Neuron (in vitro differentiated cells): ENCODE measurements around the gene KCNJ16.
"Not testable (repeated sequence)": the region's sequence is repeated elsewhere in the genome, so short reads cannot be mapped to it uniquely, and the experiment has no call there.

Experiments
- H2AFZ ChIP-seq: one replicate; pipeline ENCODE4 v1.6.1; 2013; ENCODE audit warnings: low read depth, mild to moderate bottlenecking, inconsistent platforms, low read length, moderate library complexity
- H3K27me3 ChIP-seq: one replicate; pipeline ENCODE4 v1.6.1; 2013; ENCODE audit warnings: low read length; ENCODE audit not compliant: insufficient read depth
- H3K36me3 ChIP-seq: one replicate; pipeline ENCODE4 v1.6.1; 2013; ENCODE audit warnings: low read length; ENCODE audit not compliant: insufficient read depth
- H3K4me1 ChIP-seq: one replicate; pipeline ENCODE4 v1.6.1; 2013; ENCODE audit warnings: low read length; ENCODE audit not compliant: insufficient read depth
- H3K4me3 ChIP-seq: 2 replicates; pipeline ENCODE4 v1.5.1; 2013; ENCODE audit warnings: mild to moderate bottlenecking, low read length, moderate library complexity
- H3K9me3 ChIP-seq: one replicate; pipeline ENCODE4 v1.6.1; 2013; ENCODE audit warnings: low read length

The KCNJ16 gene

DNA sequence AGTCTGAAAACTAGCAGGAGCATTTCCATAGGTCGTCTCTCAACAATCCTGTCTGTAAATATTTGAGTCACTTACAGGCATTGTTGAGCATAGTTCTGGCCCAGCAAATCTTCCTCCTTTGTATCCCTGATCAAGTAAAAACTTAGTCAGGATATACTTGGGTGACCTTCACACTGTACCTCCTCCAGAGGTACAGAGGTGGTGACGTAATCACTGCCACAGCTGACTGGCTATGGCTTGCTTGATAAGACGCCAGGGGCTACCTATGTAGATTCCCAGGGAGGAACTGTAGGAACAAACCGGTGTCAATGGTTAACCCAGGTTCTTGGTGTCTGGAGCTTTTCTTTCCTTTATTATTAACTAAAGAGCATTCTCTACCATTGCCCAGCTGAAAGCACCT lies at the start of gene KCNJ16:
TSS of gene KCNJ16 (plus strand) at position 270 of the 400 bp plus-strand sequence. CDS start 56,863 bp downstream, outside the sequence.
- Histone ChIP-seq H3K9me3 (no peaks in the 10 kb centered on the region), H3K4me1 (no peaks in the 10 kb centered on the region), H2AFZ (no peak within 1 kb of the TSS), H3K36me3 (no peaks in the 10 kb centered on the region), H3K4me3 (no peak within 1 kb of the TSS), H3K27me3 (no peaks in the 10 kb centered on the region)

DNA sequence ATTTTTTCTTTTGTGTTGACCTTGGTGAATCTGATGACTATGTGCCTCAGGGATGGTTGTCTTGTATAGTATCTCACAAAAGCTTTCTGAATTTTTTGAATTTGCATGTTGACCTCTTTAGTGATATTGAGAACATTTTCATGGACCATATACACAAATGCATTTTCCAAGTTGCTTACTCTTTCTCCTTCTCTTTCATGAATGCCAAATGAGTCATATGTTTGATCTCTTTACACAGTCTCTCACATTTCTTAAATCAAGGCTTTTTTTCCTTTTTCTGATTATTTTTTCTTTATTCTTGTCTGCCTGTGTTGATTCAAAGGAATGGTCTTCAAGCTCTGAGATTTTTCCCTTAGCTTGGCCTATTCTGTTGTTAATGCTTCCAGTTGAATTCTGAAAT lies 46.6 kb upstream of the KCNJ16 start:
- Histone ChIP-seq H3K9me3 (no peaks in the 10 kb centered on the region), H3K4me1 (peaks cover 13% of the 10 kb centered on the region), H3K4me3 (no peak overlapping the region), H3K36me3 (no peaks in the 10 kb centered on the region), H3K27me3 (no peaks in the 10 kb centered on the region), H2AFZ (no peak overlapping the region)

DNA sequence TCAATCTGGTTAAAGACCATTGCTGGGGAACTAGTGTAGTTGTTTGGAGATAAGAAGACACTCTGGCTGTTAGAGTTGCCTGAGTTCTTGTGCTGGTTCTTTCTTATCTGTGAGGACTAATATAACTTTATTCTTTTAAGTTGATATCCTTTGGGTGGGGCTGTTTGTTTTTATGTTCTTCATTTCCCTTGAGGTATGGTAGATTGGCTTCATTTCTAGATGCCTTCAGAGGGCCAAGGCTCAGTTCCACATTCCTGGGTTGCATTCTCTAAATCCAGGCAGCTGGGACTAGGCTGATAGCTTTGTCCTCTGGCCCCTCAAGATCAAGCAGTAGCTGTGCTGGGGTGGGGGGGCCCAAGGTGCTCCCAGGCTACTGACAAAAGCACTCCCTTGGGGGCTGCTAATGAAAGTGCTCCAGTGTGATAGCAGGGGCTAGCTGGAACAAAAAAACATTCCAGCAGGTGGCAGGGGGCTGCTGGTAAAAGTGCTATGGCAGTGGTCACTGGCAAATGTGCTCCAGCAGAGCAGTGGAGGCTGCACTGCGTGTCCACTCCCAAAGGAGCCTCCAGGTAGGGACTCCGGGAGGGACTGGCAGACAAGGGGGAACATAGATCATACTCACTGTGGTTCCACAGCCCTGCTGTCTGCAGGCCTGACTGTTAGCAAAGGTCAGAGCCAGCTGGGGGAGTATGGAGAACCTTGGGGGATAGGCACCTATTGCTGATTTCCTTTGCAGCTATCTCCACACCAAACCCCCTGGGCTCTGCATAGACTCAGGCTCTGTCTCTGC lies 45.9 kb upstream of the KCNJ16 start:
- H3K9me3 ChIP-seq, result no peaks in the 10 kb centered on the region
- no peak overlapping the region for H3K4me3 ChIP-seq
- H2AFZ ChIP-seq, result no peak overlapping the region
- H3K27me3 ChIP-seq, result no peaks in the 10 kb centered on the region
- H3K4me1 ChIP-seq, result peaks cover 13% of the 10 kb centered on the region
- no peaks in the 10 kb centered on the region for H3K36me3 ChIP-seq

DNA sequence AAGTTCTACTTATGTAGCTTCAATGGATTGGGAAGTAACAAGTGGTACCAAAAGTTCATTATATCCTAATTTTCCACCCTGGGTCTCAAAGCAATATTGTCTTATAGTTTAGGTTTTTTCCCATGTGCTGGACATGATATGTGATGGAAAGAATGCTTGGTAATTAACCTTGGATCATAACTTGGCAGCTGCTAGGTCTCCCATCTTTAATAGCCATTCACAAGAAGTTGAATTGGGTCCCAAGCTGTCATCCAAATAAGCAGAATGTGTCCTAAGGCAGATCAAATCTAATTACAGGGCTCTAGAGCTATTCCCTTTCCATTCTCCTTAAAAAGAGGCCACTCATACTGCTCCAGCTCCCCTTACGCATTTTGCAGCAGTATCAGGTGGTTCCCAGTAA lies 44.7 kb upstream of the KCNJ16 start:
- Histone ChIP-seq H3K4me3 (no peak overlapping the region), H3K4me1 (peaks cover 13% of the 10 kb centered on the region), H3K9me3 (no peaks in the 10 kb centered on the region), H3K27me3 (no peaks in the 10 kb centered on the region), H2AFZ (no peak overlapping the region), H3K36me3 (no peaks in the 10 kb centered on the region)

DNA sequence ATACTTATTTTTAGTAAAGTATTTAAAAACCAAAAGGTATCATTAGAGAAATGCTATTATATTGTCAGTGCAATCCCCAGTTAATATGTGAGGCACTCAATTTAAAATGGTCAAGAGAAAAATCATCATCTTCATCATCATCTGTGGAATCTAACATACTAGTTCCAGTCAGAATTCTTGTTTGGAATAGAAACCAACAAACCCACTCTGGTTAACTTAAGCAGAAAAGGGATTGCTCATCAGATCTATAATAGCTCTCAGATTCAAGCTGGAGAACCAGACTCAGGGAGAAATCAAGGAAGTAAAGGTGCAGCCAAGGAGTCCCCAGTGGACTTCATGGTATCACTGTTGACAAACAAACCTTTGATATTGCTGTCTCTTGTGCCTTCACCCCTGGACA lies 43.7 kb upstream of the KCNJ16 start:
- Histone ChIP-seq H3K36me3 (no peaks in the 10 kb centered on the region), H3K4me3 (no peak overlapping the region), H3K4me1 (peaks cover 13% of the 10 kb centered on the region), H3K9me3 (no peaks in the 10 kb centered on the region), H3K27me3 (no peaks in the 10 kb centered on the region), H2AFZ (no peak overlapping the region)

DNA sequence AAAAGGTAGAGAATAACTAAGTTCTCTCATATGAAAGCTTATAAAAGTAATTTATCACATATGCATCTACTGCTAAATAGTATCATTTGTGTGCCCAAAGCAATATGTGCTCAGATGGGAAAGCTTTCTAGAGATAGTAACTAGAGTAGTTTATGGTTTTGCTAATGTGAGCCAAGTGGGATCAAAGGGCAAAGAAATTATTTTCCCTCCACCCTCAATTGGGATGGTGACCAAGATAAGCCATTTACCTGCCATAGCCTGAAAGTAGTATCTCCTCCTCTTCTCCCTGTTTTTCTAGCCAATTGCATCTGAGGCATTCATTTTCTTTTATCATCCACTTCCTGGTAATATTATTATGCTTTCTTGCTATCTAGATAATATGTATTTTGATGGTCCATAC lies 41.9 kb upstream of the KCNJ16 start:
- Histone ChIP-seq H3K4me1 (peaks cover 8% of the 10 kb centered on the region), H3K27me3 (no peaks in the 10 kb centered on the region), H2AFZ (no peak overlapping the region), H3K4me3 (no peak overlapping the region), H3K9me3 (no peaks in the 10 kb centered on the region), H3K36me3 (no peaks in the 10 kb centered on the region)

DNA sequence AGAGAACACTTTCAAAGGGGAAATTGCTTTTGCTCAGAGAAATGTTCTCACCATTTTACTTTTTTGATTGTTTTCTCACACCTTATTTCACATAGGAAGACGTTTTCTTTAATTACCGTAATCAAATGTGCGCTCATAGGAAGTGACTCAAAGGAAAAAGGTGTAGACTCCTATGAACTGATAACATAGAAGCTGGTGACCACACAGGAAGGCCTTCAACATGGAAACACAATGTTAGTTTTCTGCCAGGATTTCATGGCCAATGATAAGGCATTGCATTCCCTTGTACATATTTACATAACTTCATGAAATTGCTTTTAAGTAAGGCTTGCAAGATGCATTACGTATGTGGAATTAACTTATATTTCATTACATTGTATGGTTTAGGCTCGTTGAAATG lies 40.9 kb upstream of the KCNJ16 start:
- Histone ChIP-seq H3K36me3 (no peaks in the 10 kb centered on the region), H2AFZ (no peak overlapping the region), H3K4me1 (no peaks in the 10 kb centered on the region), H3K27me3 (no peaks in the 10 kb centered on the region), H3K4me3 (no peak overlapping the region), H3K9me3 (no peaks in the 10 kb centered on the region)

DNA sequence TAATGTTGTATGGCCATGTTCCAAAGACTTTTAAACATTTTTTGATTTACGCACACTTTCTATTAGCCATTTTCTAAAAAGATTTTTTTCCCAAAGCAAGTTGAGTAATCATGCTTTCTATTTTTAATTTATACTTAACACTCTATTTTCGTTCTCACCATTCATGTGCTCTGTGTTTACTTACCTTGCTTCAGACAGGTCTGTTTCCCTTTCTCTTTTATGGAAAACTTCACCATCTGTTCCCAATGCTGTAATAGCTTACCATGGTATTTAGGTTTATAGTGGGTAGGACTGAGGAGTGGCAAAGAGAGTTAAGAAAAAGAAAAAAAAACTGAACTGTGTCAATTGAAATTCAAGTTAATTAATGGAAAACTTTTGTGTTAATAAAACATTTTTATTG lies 37.5 kb upstream of the KCNJ16 start:
- Histone ChIP-seq H2AFZ (no peak overlapping the region), H3K27me3 (no peaks in the 10 kb centered on the region), H3K4me1 (no peaks in the 10 kb centered on the region), H3K4me3 (no peak overlapping the region), H3K36me3 (no peaks in the 10 kb centered on the region), H3K9me3 (no peaks in the 10 kb centered on the region)

DNA sequence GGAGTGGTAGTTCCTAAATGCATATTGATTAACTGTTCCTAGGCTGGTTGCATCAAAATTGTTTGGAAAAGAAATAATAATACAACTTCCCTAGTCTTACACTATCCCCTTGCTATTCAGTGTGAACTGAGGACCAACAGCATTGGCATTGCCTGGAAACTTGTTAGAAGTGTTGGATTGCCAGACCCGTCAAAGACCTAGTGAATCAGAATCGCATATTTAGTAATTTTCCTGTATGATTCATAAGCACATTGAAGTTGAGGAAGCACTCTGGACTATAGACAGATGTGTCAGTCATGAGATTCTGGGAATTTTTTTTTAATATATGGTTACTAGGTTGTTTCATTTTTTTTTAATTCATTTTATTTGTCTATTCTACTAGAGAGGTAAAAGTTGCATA lies 34.7 kb upstream of the KCNJ16 start:
- Histone ChIP-seq H3K9me3 (no peaks in the 10 kb centered on the region), H3K27me3 (no peaks in the 10 kb centered on the region), H3K4me3 (no peak overlapping the region), H3K36me3 (no peaks in the 10 kb centered on the region), H2AFZ (no peak overlapping the region), H3K4me1 (no peaks in the 10 kb centered on the region)

DNA sequence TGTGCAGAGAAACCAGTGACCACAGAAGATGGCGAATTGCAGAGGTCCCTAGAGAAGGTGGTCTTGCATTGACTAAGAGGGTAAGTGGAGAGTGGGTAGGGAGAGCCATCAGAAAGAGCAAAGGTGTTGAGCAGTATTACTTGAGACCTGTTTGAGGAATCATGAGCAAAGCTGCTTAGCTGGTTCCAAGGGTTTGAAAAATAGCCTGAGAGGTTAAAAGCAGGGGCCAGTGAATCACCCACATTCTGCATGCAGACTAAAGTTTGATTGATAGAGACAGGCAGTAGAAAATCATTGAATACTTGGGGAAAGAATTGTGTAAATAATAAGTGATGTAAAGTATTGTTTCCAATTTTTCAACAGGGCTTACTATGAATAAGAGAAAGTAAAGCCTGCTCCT lies 34.0 kb upstream of the KCNJ16 start:
- H3K36me3 ChIP-seq, result no peaks in the 10 kb centered on the region
- no peaks in the 10 kb centered on the region for H3K9me3 ChIP-seq
- H3K4me1 ChIP-seq, result no peaks in the 10 kb centered on the region
- no peak overlapping the region for H3K4me3 ChIP-seq
- no peaks in the 10 kb centered on the region for H3K27me3 ChIP-seq
- H2AFZ ChIP-seq, result no peak overlapping the region

DNA sequence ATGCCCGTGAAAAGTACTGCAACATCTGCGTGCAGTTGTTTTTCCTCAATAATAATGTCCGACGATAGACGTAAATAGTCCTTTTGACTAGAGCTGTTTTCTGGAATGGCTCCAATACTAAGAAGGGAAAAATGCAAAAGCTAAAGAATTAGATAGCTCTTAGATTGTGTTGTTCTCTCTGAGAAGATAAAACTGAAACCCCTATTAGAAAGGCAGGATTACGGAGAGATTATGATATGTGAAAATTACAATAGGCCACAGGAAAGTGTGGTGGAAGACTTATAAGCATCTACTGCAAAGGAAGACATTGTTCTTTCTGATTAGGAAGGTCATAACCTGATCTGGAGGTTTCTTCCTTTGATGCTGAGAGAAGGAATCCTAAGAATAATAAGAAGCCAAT lies 33.5 kb upstream of the KCNJ16 start:
- Histone ChIP-seq H3K36me3 (no peaks in the 10 kb centered on the region), H3K4me3 (no peak overlapping the region), H3K4me1 (no peaks in the 10 kb centered on the region), H3K27me3 (no peaks in the 10 kb centered on the region), H2AFZ (no peak overlapping the region), H3K9me3 (no peaks in the 10 kb centered on the region)

DNA sequence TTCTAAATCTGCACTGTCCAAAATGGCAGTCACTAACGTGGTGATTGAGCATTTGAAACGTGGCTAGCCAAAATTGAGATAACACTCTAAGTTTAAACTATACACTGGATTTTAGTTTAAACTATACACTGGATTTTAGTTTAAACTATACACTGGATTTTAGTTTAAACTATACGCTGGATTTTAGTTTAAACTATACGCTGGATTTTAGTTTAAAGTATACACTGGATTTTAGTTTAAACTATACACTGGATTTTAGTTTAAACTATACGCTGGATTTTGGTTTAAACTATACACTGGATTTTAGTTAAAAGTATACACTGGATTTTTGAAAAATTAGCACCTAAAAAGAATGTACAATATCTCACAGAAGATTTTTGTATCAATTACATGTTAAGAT lies 29.2 kb upstream of the KCNJ16 start:
- H2AFZ ChIP-seq, result peak overlapping the region; percentile 46
- not testable (repeated sequence) for H3K4me1 ChIP-seq, H3K27me3 ChIP-seq, H3K4me3 ChIP-seq, H3K36me3 ChIP-seq, H3K9me3 ChIP-seq

DNA sequence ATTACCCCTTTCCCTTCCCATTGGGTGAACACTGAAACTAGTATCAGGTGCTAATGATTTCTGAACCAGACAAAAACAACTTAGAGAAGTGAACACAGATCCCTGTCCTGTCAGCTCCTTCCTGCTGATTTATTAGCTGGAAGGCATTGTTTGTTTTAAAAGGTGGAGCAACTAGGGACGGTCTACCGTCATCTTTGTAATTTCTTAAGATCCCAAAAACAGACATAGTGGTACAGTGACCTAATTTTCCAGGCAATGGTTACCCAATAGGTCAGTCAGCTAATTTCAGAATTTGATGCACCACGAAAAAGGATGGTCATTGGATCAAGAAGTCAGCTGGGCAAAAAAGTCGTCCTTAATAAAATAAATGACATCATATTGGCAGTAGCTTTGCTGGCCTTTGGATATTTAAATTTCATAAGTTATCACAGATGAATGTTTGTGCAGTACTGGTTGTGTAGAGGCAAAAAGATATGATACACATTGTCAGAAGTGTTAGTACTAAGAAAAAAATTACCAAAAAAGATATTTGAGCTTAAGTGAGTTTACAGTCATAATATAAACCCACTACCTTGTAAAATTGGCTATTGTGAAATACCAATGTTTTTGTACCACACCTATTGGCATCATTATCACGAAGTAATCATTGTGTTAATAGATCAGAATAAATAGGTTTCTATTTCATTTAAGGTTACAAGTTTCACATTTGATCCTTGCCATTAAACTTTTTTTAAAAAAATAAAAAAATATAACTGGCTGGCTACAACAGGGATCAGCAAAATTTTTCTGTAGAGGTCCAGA lies 27.2 kb upstream of the KCNJ16 start:
- Histone ChIP-seq H3K9me3 (no peaks in the 10 kb centered on the region), H3K36me3 (no peaks in the 10 kb centered on the region), H2AFZ (no peak overlapping the region), H3K27me3 (no peaks in the 10 kb centered on the region), H3K4me3 (no peak overlapping the region), H3K4me1 (no peaks in the 10 kb centered on the region)
